OCI-LY7 (cell line): ENCODE results near the gene ZNF837. TPM values are rescaled to one million over a fixed set of nuclear protein-coding genes. Genes with fewer than 3 reads are reported as not detected.

Experiments
- Bru-seq: library from RNA; stranded (reverse); fragments of 400-500 nt; gene quantifications from one replicate; lab custom pipeline; 2021; lab: Mats Ljungman, UMichigan
- BruChase-seq, 2 experiments: library from RNA; stranded (reverse); fragments of 400-500 nt; gene quantifications; one replicate each; lab custom pipeline; 2021; lab: Mats Ljungman, UMichigan
- BruUV-seq: library from RNA; stranded (reverse); fragments of 400-500 nt; replicated peaks from 2 replicates; lab custom pipeline; 2021; lab: Mats Ljungman, UMichigan
- CTCF ChIA-PET: fragments of 300-600 bp; sonication (Branson Sonifier 250); formaldehyde crosslinking; loops from one replicate; lab custom pipeline; 2022; ENCODE audit warnings: antibody characterized with exemption; ENCODE audit not compliant: unreplicated experiment; lab: Charles Lee
- POLR2A ChIA-PET: fragments of 300-600 bp; sonication (Branson Sonifier 250); formaldehyde crosslinking; loops from one replicate; lab custom pipeline; 2022; ENCODE audit warnings: antibody characterized with exemption; lab: Charles Lee
- DNase-seq: peaks from one replicate; pipeline ENCODE4 v3.0.0-alpha.2; 2015; ENCODE audit warnings: low spot score
- H2AFZ ChIP-seq: fragments of 200-600 bp; sonication (generic), shearing (Covaris generic); 2 replicates; pipeline ENCODE4 v1.6.1; 2014; ENCODE audit warnings: mild to moderate bottlenecking, antibody characterized with exemption, low read length, moderate library complexity
- H3K27ac ChIP-seq: fragments of 200-600 bp; sonication (generic); 2 replicates; pipeline ENCODE4 v1.5.1; 2014; ENCODE audit warnings: mixed run types, low read depth, mild to moderate bottlenecking, moderate library complexity, low read length, inconsistent platforms; ENCODE audit not compliant: poor library complexity, severe bottlenecking
- H3K36me3 ChIP-seq: fragments of 200-600 bp; sonication (generic); 2 replicates; pipeline ENCODE4 v1.6.1; 2014; ENCODE audit warnings: mild to moderate bottlenecking, antibody characterized with exemption, low read length, moderate library complexity, mixed read lengths; ENCODE audit not compliant: insufficient read depth
- H3K4me1 ChIP-seq: fragments of 200-600 bp; sonication (generic); 2 replicates; pipeline ENCODE4 v1.5.1; 2014; ENCODE audit warnings: mild to moderate bottlenecking, low read length; ENCODE audit not compliant: insufficient read depth, poor library complexity, severe bottlenecking
- H3K4me2 ChIP-seq: fragments of 200-600 bp; sonication (generic); 2 replicates; pipeline ENCODE4 v1.6.1; 2014; ENCODE audit warnings: mild to moderate bottlenecking, low read length
- H3K4me3 ChIP-seq: fragments of 200-600 bp; sonication (generic); 2 replicates; pipeline ENCODE4 v1.5.1; 2014; ENCODE audit warnings: mild to moderate bottlenecking, low read depth, low read length; ENCODE audit not compliant: poor library complexity, severe bottlenecking
- H3K79me2 ChIP-seq: fragments of 200-600 bp; sonication (generic); 2 replicates; pipeline ENCODE4 v1.6.1; 2016; ENCODE audit warnings: low read depth, mild to moderate bottlenecking, low read length, moderate library complexity, mixed read lengths; ENCODE audit not compliant: insufficient read depth
- H3K9me2 ChIP-seq: fragments of 200-600 bp; sonication (generic); 2 replicates; pipeline ENCODE4 v1.6.1; 2016; ENCODE audit warnings: mild to moderate bottlenecking, low read length, mixed read lengths; ENCODE audit not compliant: insufficient read depth
- H3K9me3 ChIP-seq: fragments of 200-600 bp; sonication (generic); 2 replicates; pipeline ENCODE4 v1.6.1; 2014; ENCODE audit warnings: mild to moderate bottlenecking, mixed run types, low read length, mixed read lengths
- H4K20me1 ChIP-seq: fragments of 200-600 bp; sonication (generic); 2 replicates; pipeline ENCODE4 v1.6.1; 2014; ENCODE audit warnings: mild to moderate bottlenecking, antibody characterized with exemption, low read length, moderate library complexity, mixed read lengths; ENCODE audit not compliant: insufficient read depth
- CTCF ChIP-seq: fragments of 200-600 bp; sonication (generic); conservative IDR thresholded peaks from 2 replicates; pipeline ENCODE4 v1.5.1; 2014; ENCODE audit warnings: mild to moderate bottlenecking, antibody characterized with exemption, low read length, moderate library complexity, mixed read lengths
- EZH2phosphoT487 ChIP-seq: fragments of 200-600 bp; sonication (generic); IDR thresholded peaks from 2 replicates; pipeline ENCODE4 v1.6.1; 2018; ENCODE audit warnings: low read depth, borderline replicate concordance, mild to moderate bottlenecking, mixed run types, antibody characterized with exemption, low read length, moderate library complexity, mixed read lengths
- intact Hi-C: fragments of 100-400 bp; cut with micrococcal nuclease; formaldehyde crosslinking; loops from one replicate; pipeline ENCODE4 v1.10.0; 2022; ENCODE audit not compliant: unreplicated experiment
- long read RNA-seq: library from polyadenylated mRNA; stranded (forward); transcript quantifications from one replicate; pipeline ENCODE4 v2.0.0, GENCODE V29; 2022
- total RNA-seq, 2 experiments: library from RNA; depleted of rRNA in 1 of 2; stranded (reverse); fragments of >200 nt in 1 of 2; shearing (Covaris generic) in 1 of 2; gene quantifications; 2 replicates each; pipeline ENCODE4 v1.2.3, GENCODE V29; 2014 to 2022

ZNF837 gene
- total RNA-seq (2014; rRNA removed; shearing (Covaris generic)) (1.8 and 3.0 TPM in 2 replicates), total RNA-seq (2022) (5.3 and 5.8 TPM in 2 replicates), Bru-seq, nascent RNA (percentile 44 among the genes with signal in this experiment), BruChase-seq, experiment 1, labeled RNA remaining after a 6-hour chase (percentile 45 among the genes with signal in this experiment), BruChase-seq, experiment 2, labeled RNA remaining after a 2-hour chase (percentile 44 among the genes with signal in this experiment)
- long read RNA-seq, partial matches to known transcripts = 2 of 10 reads
- long read RNA-seq, other reads (novel, unspliced or antisense) = 2 of 10 reads

DNA sequence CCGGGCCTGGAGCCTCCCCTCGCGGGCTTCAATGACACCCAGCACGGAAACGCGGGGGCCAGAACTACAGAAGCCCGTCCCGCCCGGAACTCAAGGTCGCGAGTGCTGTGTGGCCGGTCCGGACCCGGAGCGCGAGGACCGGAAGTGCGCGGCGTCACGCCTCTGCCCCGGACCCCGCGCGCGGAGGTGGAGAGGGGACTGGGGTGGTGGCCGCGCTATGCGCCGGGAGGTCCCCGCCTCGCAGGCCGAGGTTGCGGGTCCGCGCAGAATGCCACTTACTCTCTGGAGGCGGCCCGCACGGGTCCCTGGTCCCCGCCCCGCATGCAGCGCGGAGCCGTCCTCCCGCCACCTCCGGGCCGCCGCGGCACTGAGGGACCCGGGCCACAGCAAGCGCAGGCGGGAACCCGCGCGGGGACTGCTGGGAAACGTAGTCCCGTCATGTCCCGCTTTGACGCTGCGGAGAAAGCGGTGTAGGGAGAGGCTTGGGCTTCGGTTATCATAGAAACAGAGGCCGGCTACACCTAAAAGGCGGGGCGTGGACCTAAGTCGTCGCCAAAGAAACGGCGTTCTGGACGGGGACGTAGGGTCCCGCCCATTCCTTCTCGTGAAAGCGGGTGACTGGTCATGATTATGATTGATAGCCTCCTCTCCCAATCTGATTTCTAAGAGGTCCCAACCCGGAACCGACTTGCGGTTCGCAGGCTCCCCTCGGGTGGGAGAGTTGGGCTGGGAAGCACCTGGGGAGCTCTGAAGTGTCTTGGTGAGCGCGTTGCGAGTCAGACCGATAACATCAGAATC is at the start of gene ZNF837:
Gene ZNF837 (minus strand): TSS at position 369 of the 798 bp plus-strand sequence. CDS start 11,698 bp downstream, outside the sequence.
- DNase-seq = peak; percentile 100
- peak within 1 kb of the TSS; percentile 91 for H3K4me2 ChIP-seq
- no peaks in the 10 kb centered on the region; the same call in 1 of the 2 replicates for H3K79me2 ChIP-seq
- no TSS peak for BruUV-seq
- no peaks in the 10 kb centered on the region for H4K20me1 ChIP-seq
- H3K4me3 ChIP-seq = peak within 1 kb of the TSS; percentile 71
- intact Hi-C loops = loop anchor here (1.0 to 2.0 kb wide), 4 partner anchors 19 to 198 kb away; partner anchors contain the start of genes ERVK3-1, ZNF274, ZNF497 and ZSCAN22
- peak within 1 kb of the TSS; percentile 47 for H2AFZ ChIP-seq
- H3K9me2 ChIP-seq = no peaks in the 10 kb centered on the region
- H3K9me3 ChIP-seq = no peaks in the 10 kb centered on the region
- peaks cover 31% of the 10 kb centered on the region for H3K4me1 ChIP-seq
- POLR2A ChIA-PET = interaction anchor here (0.8 to 1.5 kb wide), 3 partner anchors 18 to 145 kb away, joined by 3 to 6 read pairs (median 4); partner anchors contain the start of gene ZNF497
- CTCF ChIA-PET = no interaction called here
- no peaks in the 10 kb centered on the region for H3K36me3 ChIP-seq
- TF ChIP-seq EZH2phosphoT487 = no peak
- TF ChIP-seq CTCF = 0 out of 2 replicates have a peak, but pooled peaks have one; percentile 1
- H3K27ac ChIP-seq = peak within 1 kb of the TSS; percentile 56

GRCh38 chr19:58429745-58430144 is 48.9 kb upstream of the ZNF837 start:
- intact Hi-C loops = no loop called here
- Histone ChIP-seq H2AFZ (no peak overlapping the region), H3K36me3 (no peaks in the 10 kb centered on the region), H3K4me3 (no peak overlapping the region), H3K9me3 (no peaks in the 10 kb centered on the region), H3K27ac (no peak overlapping the region), H3K9me2 (no peaks in the 10 kb centered on the region), H3K4me2 (no peak overlapping the region), H3K4me1 (peaks cover 3% of the 10 kb centered on the region), H4K20me1 (no peaks in the 10 kb centered on the region), H3K79me2 (no peaks in the 10 kb centered on the region)
- TF ChIP-seq CTCF = no peak
- no peak for TF ChIP-seq EZH2phosphoT487
- BruUV-seq = no TSS peak
- DNase-seq = no peak
- POLR2A ChIA-PET = no interaction called here
- CTCF ChIA-PET = no interaction called here
